CD4-positive, alpha-beta T cell treated with Interleukin-4 for 4 hours (primary cell): Measurements from ENCODE around the gene CITED4.

ENCODE experiments used
- DNase-seq: peaks from one replicate; pipeline ENCODE4 v3.0.0-alpha.2; 2020

CITED4 gene

DNA sequence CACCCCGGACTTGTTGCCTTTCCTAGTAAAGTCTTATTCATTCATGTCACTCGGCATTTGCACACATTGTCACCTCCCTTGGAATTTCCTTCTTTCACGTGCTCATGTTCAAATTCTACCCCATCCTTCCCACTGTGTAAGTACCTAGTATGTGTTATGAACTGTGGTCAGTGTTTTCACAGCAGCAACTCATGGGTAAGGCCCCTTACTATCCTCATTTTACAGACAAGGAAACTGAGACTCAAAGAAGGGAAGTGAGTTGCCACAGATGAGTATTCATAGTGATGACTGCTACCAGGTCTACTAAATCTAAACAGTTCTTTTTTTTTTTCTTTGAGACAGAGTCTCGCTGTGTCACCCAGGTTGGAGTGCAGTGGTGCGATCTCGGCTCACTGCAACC lies 10.5 kb downstream of the CITED4 start:
- DNase-seq, result no peak

DNA sequence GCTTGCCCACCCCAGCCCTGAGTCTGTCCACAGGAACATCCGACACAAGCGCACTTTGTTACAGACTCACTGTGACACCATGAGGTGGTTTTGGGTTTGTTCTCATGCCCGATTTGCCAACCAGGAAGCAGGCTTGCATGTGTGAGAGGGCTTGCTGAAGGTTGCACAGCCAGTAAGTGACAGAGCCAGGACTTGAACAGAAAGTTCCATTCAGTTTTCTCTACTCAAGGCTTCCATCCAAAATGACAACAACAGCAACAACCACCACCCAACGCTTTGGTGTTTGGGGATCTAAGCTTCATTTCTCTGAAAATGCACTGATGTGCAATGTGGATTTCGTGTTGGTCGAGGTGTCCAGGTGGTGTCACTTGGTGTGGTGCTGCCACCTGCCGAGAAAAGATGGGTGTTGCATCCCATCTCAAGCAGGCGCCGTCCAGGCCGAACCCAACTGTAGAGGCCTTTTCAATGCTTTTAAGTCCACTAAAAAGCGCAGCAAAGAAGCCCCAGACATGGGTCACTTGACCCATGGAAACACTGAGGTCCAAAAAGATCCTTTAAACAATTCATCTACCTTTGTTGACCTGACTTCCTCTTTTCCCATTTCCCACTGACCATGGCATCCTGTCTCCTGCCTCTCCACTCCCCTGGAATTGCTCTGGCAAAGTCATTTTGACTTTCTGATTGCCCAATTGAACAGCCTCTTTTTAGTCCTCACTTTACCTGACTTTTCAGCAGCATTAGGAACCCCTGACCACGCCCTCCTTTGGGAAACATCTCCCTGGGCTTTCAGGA lies 12.2 kb downstream of the CITED4 start:
- peak; percentile 78 for DNase-seq

DNA sequence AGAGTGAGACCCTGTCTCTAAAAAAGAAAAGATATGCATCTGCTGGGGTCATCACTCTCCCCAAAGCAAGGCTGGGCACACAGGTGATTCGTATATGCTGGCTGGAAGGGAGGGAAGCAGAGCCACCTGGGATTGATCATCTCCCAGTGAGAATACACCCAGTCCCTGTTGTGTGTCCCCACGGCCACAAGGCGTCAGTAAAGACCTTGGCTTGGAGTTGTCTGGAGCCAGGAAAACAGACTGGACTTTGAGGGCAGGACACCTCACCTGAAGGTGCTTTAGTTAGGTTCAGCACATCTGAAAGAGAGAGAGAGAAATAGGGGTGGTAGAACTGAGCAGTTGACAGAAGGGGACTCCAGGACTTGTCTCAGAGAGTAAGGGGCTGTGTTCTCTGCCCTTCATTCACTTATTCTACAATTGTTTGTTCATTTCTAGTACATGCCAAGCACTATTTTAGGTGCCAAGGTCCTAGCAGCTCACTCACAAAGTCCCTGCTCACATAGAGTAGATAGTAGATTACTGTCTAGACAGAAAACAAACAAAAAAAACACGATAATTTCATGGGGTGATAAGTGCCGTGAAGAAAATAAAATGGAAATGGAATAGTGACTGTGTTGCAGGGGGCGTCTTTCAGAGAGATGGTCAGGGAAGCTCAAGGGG lies 13.5 kb downstream of the CITED4 start:
- no peak for DNase-seq

DNA sequence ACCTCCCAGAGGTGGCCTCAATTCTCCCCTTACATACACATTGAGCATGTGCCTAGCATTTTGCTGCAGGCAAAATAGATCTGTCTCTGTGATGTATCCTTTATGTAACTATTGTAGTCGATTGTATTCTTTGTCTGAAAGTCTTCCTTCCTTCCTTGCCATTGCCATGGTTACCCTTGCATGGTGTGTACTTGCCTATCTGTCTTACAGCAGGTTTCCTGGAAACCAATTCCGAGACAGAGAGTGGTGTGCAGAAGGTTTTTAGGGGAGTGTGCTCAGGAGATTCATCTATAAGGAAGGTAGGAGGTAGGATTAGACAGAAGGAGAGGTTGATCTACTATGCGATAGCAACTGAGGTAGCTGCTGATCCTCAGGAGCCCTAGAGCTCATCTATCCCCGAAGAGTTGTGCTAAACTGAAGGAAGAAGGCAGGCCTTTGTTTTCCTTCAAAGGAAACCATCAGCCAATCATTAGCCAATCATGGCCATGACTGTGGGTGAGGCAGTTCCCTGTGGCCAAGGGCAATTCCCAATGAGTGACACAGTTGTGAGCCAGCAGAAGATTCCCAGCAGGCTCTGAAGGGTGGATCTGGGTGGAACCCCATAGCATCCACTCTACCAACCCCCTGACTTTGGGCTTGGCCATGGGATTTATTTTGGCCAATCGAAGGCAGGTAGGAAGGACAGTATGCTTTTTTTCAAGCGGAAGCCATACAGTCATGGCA lies 15.0 kb downstream of the CITED4 start:
- DNase-seq, result no peak

DNA sequence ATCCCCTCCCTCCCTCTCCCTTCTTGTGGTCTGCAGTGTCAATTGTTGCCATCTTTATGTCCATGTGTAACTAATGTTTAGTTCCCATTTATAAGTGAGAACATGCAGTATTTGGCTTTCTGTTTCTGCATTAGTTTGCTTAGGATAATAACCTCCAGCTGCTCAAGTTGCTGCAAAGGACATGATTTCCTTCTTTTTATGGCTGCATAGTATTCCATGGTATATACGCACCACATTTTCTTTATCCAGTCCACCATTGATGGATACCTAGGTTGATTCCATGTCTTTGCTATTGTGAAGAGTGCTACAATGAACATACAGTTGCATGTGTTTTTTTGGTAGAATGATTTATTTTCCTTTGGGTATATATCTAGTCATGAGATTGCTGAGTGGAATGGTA lies 16.3 kb downstream of the CITED4 start:
- no peak for DNase-seq

DNA sequence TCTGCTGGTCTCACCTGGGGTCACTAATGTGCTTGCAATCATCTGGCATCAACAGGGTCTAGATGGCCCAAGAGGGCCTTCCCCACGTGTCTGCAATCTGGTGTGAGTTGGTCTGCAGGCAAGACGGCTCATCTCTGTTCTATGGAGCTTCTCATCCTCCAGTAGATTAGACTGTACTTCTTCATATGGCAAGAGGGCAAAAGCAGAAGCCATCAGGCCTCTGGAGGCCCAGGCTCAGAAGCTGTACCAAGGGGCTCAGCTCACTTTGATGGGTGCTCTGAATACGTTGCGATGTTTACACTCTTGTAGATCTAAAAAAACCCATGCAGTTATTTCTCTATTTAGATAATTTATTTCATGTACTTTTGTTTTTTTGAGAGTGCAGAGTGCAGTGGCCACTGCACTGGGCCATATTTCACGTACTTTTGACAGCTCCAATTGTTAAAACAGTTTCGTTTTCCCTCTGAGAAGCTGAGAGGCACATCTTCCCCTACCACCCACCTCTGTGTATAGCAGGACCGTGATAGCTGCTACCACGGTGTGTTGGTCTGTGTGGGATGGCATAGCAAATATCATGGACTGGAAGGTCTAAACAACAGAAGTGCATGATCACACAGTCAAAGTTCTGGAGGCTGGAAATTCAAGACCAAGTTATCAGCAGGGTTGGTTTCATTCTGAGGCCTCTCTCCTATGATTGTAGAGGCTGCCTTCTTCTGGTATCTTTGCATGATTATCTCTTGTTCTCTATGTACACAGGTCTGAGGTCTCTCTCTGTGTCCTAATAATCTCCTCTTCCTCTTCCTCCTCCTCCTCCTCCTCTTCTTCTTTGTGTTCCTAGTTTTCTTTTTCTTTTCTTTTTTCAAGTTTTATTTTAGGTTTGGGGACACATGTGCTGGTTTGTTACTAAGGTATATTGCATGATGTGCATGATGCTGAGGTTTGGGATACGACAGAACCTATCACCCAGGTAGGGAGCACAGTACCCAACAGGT lies 17.0 kb downstream of the CITED4 start:
- no peak for DNase-seq

DNA sequence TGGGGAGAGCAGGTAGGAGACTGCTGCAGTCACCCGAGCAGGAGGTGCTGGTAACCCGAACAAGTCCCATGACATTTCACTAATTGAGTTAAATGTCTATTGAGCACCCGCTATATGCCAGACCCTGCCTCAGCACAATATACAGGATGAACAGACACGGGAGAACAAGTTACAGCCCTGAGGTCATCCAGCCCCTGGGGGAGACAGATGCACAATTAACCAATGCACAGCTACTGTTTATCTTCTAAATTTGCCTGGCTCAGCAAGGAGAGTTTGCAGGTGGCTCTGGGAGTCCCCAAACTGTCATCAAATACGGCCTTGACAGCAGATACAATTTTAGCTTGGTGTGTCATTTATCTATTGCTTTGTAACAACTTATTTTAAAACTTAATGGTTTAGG lies 18.1 kb downstream of the CITED4 start:
- DNase-seq, result no peak

DNA sequence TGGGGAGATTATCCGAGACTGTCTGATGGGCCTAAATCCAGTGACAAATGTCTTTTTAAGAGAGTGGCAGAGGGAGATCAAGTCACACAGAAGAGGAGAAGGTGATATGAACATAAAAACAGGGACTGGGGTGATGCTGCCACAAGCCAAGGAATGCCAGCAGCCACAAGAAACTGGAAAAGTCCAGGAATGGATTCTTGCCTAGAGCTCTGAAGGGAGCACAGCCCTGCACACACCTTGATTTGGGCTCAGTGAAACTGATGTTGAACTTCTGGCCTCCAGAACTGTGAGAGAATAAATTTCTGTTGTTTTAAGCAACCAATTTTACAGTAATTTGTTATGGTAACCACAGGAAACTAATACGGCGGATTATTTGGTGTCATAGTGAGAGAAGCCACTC lies 19.5 kb downstream of the CITED4 start:
- no peak for DNase-seq

DNA sequence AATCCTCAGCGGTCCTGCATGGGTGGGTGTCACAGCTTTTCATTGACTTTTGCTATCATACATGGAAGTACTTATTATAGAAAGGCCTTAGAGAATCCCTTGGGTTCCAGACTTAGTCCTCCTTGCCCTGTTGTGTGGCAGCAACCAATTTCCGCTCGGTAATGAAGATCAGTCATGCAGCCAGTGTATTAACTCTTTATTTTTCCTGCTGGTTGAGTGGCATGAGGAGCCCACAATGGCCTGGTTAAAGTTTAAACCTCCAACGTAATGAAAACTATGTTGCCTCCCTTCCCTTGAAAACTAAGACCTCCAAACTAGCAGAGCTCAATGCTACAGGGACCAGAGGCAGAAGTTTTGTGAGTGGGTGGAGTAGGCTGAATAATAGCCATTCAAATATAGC lies 20.0 kb downstream of the CITED4 start:
- DNase-seq, result no peak

DNA sequence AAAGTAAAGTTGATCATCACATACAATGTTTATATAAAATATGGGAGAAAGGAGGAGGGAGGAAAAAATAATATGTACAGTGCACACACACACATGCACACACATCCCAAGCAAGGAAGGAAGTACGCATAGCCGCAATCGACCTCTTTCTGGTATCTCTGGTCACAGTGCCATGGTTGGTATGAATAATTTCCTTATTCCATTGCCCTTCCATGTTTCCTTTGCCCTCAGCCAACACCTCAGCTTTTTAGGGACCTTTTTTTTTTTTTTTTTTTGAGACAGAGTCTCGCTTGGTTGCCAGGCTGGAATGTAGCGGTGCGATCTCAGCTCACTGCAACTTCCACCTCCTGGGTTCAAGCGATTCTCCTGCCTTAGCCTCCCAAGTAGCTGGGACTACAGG lies 20.6 kb downstream of the CITED4 start:
- no peak for DNase-seq

DNA sequence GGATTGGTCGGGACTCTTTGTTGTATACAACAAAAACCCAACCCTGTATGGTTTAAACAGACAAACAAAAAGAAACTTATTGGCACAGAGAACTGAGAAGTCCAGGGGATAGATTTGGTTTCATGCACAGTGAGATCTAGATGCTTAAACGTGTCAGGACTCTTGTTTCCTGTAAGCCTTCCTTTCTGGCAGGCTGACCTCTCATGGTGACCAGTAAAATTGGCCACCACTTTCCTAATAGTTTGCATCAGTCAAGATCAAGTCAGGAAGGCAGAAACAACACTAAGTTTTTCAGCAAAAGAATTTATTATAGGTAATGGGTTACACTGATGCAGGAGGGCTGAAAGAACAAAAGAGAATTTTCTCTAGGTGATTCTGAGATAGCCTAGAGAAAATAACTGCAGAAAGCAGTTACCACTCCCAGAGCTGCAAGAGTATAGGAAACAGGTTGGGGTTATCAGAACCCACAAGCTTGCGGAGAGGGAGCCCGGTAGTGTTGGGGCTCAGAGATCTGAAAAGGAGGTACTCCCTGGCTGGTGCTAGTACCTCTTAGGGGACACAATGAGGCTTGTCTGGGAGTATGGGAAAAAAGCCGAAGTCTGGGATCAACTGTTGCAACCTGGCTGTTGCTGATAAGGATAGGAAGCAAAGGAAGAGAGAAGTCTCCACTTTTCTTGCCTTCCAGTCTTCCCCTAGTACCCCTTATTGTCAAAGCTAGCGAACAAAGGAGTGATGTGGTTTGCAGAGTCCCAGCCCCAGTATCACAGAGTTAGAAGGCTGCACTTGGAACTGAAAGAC lies 21.4 kb downstream of the CITED4 start:
- DNase-seq, result no peak

DNA sequence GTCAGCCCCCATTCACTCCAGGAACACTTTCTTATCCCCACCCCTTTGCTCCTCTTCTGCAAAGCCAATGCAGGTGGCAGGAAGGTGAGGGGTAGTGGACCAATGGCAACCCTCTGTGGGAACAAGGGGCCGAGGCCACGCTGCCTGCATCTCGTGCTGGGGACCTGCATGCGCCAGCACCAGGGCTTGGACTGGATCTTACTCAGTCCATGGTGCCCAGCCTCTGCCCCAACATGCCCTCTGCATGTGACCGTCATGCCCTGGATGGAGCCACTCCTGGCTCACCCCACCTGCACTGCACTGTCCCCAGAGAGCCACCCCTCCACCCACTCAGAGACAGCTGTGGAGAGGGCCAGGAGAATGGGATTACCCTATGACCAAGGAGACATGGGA lies 22.2 kb downstream of the CITED4 start:
- no peak for DNase-seq

DNA sequence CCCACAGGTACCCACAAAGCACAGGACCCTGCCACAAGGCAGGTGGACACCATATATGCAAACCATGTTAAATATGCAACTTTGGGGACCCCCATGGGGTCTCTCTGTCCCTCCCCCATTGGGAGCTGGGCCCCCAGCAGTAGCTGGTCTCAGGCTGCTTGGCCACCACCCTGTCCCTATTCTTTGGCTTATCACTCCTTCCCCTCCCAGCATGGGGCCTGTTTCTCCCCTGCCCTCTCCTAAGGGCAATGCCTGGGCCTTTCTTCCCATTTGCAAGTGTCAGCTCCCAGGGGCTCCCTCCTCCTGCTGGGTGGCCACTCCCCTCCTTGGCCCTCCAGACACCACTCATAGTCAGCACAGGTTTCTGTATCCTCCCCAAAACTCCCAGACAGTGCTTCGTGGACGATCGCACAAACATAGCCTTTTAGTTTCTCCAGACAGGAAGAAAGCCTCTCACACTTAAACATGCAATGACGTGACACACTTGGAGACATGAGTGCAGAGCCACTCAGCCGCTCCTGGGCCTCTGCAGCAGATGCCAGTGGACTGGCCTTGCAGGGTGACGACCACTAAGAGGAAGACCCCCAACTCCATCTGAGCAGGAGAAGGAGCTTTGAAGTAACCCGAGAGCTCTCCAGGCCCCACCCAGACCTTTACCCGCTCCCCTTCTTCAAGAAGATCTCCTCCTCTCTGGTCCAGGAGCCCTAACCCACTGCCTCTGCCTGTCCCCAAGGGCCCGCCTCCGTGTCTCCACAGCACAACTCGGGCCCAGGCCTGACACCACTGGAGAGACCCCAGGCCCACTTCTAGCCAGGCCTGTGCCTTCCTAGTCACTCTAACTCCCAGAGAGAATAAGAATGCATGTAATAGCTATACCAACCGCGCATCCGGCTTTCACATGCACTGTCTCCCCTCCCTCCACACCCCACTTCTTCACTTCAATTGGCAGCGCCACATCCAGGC lies 22.9 kb downstream of the CITED4 start:
- no peak for DNase-seq

DNA sequence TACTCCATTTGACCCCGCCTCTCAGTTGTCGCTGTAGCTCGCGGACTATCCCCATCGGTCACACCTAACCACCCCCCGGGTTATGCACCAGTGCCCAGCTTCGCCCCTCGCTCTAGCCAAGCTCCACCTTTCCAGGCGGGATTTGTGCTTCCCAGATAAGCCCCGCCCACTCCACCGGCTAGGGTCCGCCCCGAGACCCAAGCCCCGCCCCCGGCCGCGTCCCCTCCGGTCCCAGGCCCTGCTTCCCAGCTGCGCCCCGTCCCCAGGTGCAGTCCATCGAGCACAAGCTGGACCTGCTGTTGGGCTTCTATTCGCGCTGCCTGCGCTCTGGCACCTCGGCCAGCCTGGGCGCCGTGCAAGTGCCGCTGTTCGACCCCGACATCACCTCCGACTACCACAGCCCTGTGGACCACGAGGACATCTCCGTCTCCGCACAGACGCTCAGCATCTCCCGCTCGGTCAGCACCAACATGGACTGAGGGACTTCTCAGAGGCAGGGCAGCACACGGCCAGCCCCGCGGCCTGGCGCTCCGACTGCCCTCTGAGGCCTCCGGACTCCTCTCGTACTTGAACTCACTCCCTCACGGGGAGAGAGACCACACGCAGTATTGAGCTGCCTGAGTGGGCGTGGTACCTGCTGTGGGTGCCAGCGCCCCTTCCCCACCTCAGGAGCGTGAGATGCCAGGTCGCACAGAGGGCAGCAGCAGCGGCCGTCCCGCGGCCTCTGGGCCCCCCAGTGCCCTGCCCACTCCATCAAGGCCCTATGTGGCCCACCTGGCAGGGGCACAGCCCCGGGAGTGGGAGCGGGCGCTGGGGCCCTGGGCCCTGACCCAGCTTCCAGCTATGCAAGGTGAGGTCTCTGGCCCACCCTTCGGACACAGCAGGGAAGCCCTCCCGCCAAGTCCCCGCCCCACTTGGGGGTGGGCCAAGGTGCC lies 23.9 kb downstream of the CITED4 start:
- no peak for DNase-seq

DNA sequence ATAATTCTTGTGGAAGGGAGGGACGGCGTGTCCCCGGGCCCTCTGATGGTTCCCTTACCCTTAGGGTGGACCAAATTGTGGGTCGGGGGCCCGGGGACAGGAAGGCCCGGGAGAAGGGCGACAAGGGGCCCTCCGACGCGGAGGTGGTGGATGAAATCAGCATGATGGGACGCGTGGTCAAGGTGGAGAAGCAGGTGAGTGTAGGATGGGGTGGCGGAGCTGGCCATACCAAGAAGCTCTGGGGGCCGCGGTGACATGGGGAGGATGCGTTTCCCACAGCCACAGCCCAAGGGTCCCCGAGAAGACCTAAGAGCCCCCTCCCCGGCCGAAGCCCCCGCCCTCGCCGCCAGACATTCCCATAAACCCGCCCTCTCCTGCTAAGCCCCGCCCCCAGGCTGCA lies 24.6 kb downstream of the CITED4 start:
- no peak for DNase-seq

DNA sequence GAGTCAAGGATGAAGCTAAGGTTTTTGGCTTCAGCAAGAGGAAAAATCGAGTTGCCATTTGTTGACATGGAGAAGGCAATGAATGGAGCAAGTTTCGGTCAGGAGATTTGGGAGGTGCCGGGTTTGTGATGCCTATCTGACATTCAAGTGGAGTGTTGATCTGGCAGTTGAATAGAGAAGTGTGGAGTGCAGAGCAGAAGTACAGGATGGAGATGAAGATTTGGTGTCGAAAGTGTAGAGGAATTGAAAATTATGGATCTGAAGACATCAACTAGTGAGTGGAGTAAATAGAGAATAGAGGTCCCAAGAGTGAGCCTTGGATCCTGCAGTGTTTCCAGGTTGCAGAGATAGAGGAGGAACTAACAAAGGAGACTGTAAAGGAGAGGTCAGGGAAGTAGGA lies 25.9 kb downstream of the CITED4 start:
- DNase-seq, result no peak

DNA sequence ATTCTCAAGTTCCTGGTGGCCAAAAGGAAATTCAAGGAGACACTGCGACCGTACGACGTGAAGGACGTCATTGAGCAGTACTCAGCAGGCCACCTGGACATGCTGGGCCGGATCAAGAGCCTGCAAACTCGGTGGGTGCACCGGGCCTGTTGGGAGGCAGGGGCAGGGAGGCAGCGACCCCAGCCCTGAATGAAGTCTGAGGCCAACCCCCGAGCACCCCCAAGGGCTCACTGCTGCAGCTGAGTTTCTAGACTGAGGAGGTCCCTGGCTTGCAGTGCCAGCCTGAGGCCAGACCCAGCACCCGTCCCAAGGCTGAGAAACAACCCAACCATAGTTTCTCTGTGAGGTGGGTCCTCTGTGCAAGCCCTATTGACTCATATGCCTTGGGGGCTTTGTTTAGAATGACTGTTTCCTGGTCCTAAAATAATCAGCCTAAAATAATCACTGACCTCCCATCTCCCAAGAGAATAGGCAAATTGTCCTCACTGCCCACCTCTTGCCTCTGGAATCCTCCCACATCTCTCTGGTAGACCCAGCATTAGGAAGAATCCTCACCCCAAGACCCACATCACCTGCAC lies 27.1 kb downstream of the CITED4 start:
- DNase-seq, result no peak

DNA sequence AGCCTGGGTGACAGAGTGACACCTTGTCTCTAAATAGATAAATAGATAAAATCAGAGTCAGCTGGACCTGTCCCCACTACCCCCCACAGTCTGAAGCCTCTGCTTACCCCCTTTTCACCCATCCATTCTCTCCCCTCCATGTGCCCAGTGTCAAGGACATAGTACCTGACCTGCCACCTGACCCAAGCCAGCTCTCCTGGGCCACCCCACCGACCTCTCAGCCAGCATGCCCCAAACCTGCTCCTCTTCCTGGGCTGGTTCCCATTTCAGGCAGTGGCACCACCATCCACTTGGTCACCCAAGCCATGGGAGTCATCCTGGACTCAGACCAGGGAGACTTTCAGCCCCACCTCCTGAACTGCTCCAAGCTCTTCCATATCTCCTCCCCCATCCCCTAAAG lies 28.2 kb downstream of the CITED4 start:
- no peak for DNase-seq
